Measurements from ENCODE around the gene SMS. TPM values are rescaled to one million over a fixed set of nuclear protein-coding genes. Genes with fewer than 3 reads are reported as not detected.
A peak's percentile ranks its signal among the peaks of the same experiment; 100 is the strongest.

SMS gene
- total RNA-seq, 1 experiment from 2014 or later = 172 TPM

GRCh38 chrX:21926527-21927278 lies 13.8 kb upstream of the SMS start:
- ChIA-PET POLR2A (interaction anchor here (0.7 kb wide), 1 partner anchor 65 kb away, joined by 3 read pairs; no protein-coding TSS in a partner anchor), CTCF (interaction anchor here (0.6 kb wide), 1 partner anchor 1160 kb away, joined by 3 read pairs; no protein-coding TSS in a partner anchor)
- peak overlapping the region; percentile 87 for H3K27ac ChIP-seq (ENCODE audit: low read length)
- in situ Hi-C loops (cut with HindIII; ENCODE audit: low pct_unique_long_range_greater_than_20kb, low sequenced_read_pairs) (no loop called here), intact Hi-C loops (cut with micrococcal nuclease; ENCODE audit: unreplicated experiment) (no loop called here)
- H3K36me3 ChIP-seq (ENCODE audit: control insufficient read depth, insufficient read depth, low read length) = no peaks in the 10 kb centered on the region
- TF ChIP-seq SIN3A (IDR thresholded peaks at IDR 0.05; ENCODE audit: borderline replicate concordance, insufficient read depth, low read depth, low read length) (no peak), TCF7L2 (IDR thresholded peaks at IDR 0.05; ENCODE audit: low read depth, low read length) (no peak), POLR2AphosphoS5 (IDR thresholded peaks at IDR 0.05; ENCODE audit: low read depth, low read length) (peak; percentile 38; the same call in 1 of the 2 replicates), CTCF (IDR thresholded peaks at IDR 0.05) (no peak)
- H3K4me1 ChIP-seq (ENCODE audit: control insufficient read depth, insufficient read depth, low read length) = peaks cover 2% of the 10 kb centered on the region; the same call in 1 of the 2 replicates
- DNase-seq (ENCODE audit: low read depth, low spot score) (peak; percentile 70), ATAC-seq (peak; percentile 98)
- H3K9me3 ChIP-seq (ENCODE audit: control insufficient read depth, insufficient read depth, low read depth, low read length) = no peaks in the 10 kb centered on the region
- no TSS peak for BruUV-seq (replicated peaks)
- no peaks in the 10 kb centered on the region for H3K27me3 ChIP-seq (ENCODE audit: control insufficient read depth, insufficient read depth, low read length)
- H3K4me3 ChIP-seq (ENCODE audit: low read depth in 2 of 2, low read length in 2 of 2) = peak overlapping the region; percentile 9 to 26; a peak in 2 of 4 replicates

GRCh38 chrX:21929209-21929608 lies 11.3 kb upstream of the SMS start:
- H3K9me3 ChIP-seq (ENCODE audit: control insufficient read depth, insufficient read depth, low read depth, low read length) = no peaks in the 10 kb centered on the region
- H3K4me3 ChIP-seq (ENCODE audit: low read depth in 2 of 2, low read length in 2 of 2) = no peak overlapping the region
- H3K36me3 ChIP-seq (ENCODE audit: control insufficient read depth, insufficient read depth, low read length) = no peaks in the 10 kb centered on the region
- in situ Hi-C loops (cut with HindIII; ENCODE audit: low pct_unique_long_range_greater_than_20kb, low sequenced_read_pairs) (no loop called here), intact Hi-C loops (cut with micrococcal nuclease; ENCODE audit: unreplicated experiment) (no loop called here)
- TF ChIP-seq SIN3A (IDR thresholded peaks at IDR 0.05; ENCODE audit: borderline replicate concordance, insufficient read depth, low read depth, low read length) (no peak), TCF7L2 (IDR thresholded peaks at IDR 0.05; ENCODE audit: low read depth, low read length) (no peak), CTCF (IDR thresholded peaks at IDR 0.05) (no peak), POLR2AphosphoS5 (IDR thresholded peaks at IDR 0.05; ENCODE audit: low read depth, low read length) (no peak), REST (IDR thresholded peaks at IDR 0.05; ENCODE audit: insufficient read depth in 1 of 2, low read depth in 2 of 2, low read length in 1 of 2) (no peak)
- no peak for ATAC-seq
- H3K4me1 ChIP-seq (ENCODE audit: control insufficient read depth, insufficient read depth, low read length) = peaks cover 8% of the 10 kb centered on the region; the same call in 1 of the 2 replicates
- no TSS peak for BruUV-seq (replicated peaks)
- H3K27ac ChIP-seq (ENCODE audit: low read length) = peak overlapping the region; percentile 44; the same call in 1 of the 2 replicates
- CTCF ChIA-PET = no interaction called here
- POLR2A ChIA-PET = no interaction called here
- no peak for DNase-seq (ENCODE audit: low read depth, low spot score)
- H3K27me3 ChIP-seq (ENCODE audit: control insufficient read depth, insufficient read depth, low read length) = no peaks in the 10 kb centered on the region
